GM12878 (cell line): ENCODE measurements around the gene CAPN15. TPM values are rescaled to one million over a fixed set of nuclear protein-coding genes. Genes with fewer than 3 reads are reported as not detected.

Experiments used
- ESRRA ChIP-seq: IDR thresholded peaks from 2 replicates; pipeline ENCODE4 v1.6.1; 2012; ENCODE audit warnings: mild to moderate bottlenecking, low read length, improper control_type of control experiment
- FOXK2 ChIP-seq: fragments of 450-650 bp; IDR thresholded peaks from 2 replicates; pipeline ENCODE4 v1.6.1; 2017; ENCODE audit warnings: mild to moderate bottlenecking, moderate library complexity
- GATAD2B ChIP-seq: fragments of 450-650 bp; conservative IDR thresholded peaks from 2 replicates; pipeline ENCODE4 v1.6.1; 2017; ENCODE audit warnings: low read depth, mild to moderate bottlenecking, moderate library complexity
- JUNB ChIP-seq: IDR thresholded peaks from 2 replicates; pipeline ENCODE4 v1.6.1; 2016; ENCODE audit warnings: antibody characterized with exemption, mild to moderate bottlenecking
- KLF5 ChIP-seq: fragments of 450-650 bp; IDR thresholded peaks from 2 replicates; pipeline ENCODE4 v1.6.1; 2014; ENCODE audit warnings: mild to moderate bottlenecking; ENCODE audit not compliant: partially characterized antibody
- MEF2A ChIP-seq: IDR thresholded peaks from 2 replicates; pipeline ENCODE4 v1.6.1; 2011; ENCODE audit warnings: low read depth, mild to moderate bottlenecking, low read length, moderate library complexity; ENCODE audit not compliant: insufficient read depth
- MXI1 ChIP-seq: fragments of 150-350 bp; IDR thresholded peaks from 2 replicates; pipeline ENCODE4 v1.6.1; 2011; ENCODE audit warnings: low read depth, mild to moderate bottlenecking, inconsistent platforms, low read length, improper control_type of control experiment
- NFXL1 ChIP-seq: fragments of 450-650 bp; IDR thresholded peaks from 2 replicates; pipeline ENCODE4 v1.6.1; 2017; ENCODE audit warnings: antibody characterized with exemption, mild to moderate bottlenecking, borderline replicate concordance
- PBX3 ChIP-seq: IDR thresholded peaks from 2 replicates; pipeline ENCODE4 v1.6.1; 2011; ENCODE audit warnings: mild to moderate bottlenecking, low read depth, low read length, moderate library complexity; ENCODE audit not compliant: insufficient replicate concordance
- RELA ChIP-seq: fragments of 450-650 bp; IDR thresholded peaks from 2 replicates; pipeline ENCODE4 v1.8.0; 2014; ENCODE audit warnings: borderline replicate concordance; ENCODE audit not compliant: partially characterized antibody
- SKIL ChIP-seq: fragments of 450-650 bp; IDR thresholded peaks from 2 replicates; pipeline ENCODE4 v1.6.1; 2017; ENCODE audit warnings: mild to moderate bottlenecking, low read depth, inconsistent platforms; ENCODE audit not compliant: poor library complexity, severe bottlenecking
- TBL1XR1 ChIP-seq: IDR thresholded peaks from 2 replicates; pipeline ENCODE4 v1.6.1; 2012; ENCODE audit warnings: low read depth, low read length, improper control_type of control experiment
- polyA plus RNA-seq, 11 experiments: library from polyadenylated mRNA; depleted of rRNA in 4 of 11; unstranded in 6 of 11; stranded (reverse) in 5 of 11; fragments of >200 nt; fragmentation: Nextera tagmentation in 4 of 11; fragmentation: Illumina TruSeq in 1 of 11; extraction: Ambion mirVana in 4 of 11; extraction: Trizol in 1 of 11; gene quantifications; 1 replicate in 1 of 11; 2 replicates in 10 of 11; pipeline versions ENCODE4 v1.2.1 to v1.2.3, GENCODE V29; 2011 to 2016; ENCODE audit warnings: inconsistent platforms in 2 of 11, missing spikeins in 2 of 11, low read depth in 1 of 11
- total RNA-seq, 4 experiments: library from RNA; depleted of rRNA in 3 of 4; stranded (reverse); fragments of >200 nt in 3 of 4; fragmentation: Illumina TruSeq in 1 of 4; extraction: Trizol in 1 of 4; gene quantifications; 2 replicates each; pipeline versions ENCODE4 v1.2.1 to v1.2.3, GENCODE V29; 2013 to 2021
- TF ChIP-seq, protein P1 (sequence below), 3 experiments: IDR thresholded peaks in 2 of 3; conservative IDR thresholded peaks in 1 of 3; 2 replicates each; pipeline ENCODE4 v1.5.1; 2011; ENCODE audit warnings: low read depth in 3 of 3, low read length in 3 of 3, mild to moderate bottlenecking in 3 of 3, control low read depth in 2 of 3, moderate library complexity in 2 of 3, inconsistent platforms in 1 of 3, mixed read lengths in 1 of 3; ENCODE audit not compliant: control insufficient read depth in 2 of 3, insufficient read depth in 1 of 3; ENCODE audit errors: extremely low read depth in 1 of 3
- TF ChIP-seq, protein P2 (sequence below): IDR thresholded peaks from 2 replicates; pipeline ENCODE4 v1.6.1; 2012; ENCODE audit warnings: low read depth, low read length, improper control_type of control experiment
- TF ChIP-seq, protein P3 (sequence below): fragments of 450-650 bp; IDR thresholded peaks from 2 replicates; pipeline ENCODE4 v1.6.1; 2018; ENCODE audit warnings: mild to moderate bottlenecking, low read depth, moderate library complexity; ENCODE audit not compliant: partially characterized antibody
- TF ChIP-seq, protein P4 (sequence below): fragments of 450-650 bp; formaldehyde crosslinking; IDR thresholded peaks from 2 replicates; pipeline ENCODE4 v1.5.0; 2022; ENCODE audit warnings: mild to moderate bottlenecking, missing genetic modification characterization

CAPN15 gene
- total and polyA plus RNA-seq, 10 of the 15 experiments (the other 5 are each of a cell fraction or from before 2014, with no cell fraction given) = 0.40 to 78.5 (median 8.3) TPM

GRCh38 chr16:525520-526180, 1.9 kb upstream of the CAPN15 start (continued):
- TF ChIP-seq, protein P1, sequence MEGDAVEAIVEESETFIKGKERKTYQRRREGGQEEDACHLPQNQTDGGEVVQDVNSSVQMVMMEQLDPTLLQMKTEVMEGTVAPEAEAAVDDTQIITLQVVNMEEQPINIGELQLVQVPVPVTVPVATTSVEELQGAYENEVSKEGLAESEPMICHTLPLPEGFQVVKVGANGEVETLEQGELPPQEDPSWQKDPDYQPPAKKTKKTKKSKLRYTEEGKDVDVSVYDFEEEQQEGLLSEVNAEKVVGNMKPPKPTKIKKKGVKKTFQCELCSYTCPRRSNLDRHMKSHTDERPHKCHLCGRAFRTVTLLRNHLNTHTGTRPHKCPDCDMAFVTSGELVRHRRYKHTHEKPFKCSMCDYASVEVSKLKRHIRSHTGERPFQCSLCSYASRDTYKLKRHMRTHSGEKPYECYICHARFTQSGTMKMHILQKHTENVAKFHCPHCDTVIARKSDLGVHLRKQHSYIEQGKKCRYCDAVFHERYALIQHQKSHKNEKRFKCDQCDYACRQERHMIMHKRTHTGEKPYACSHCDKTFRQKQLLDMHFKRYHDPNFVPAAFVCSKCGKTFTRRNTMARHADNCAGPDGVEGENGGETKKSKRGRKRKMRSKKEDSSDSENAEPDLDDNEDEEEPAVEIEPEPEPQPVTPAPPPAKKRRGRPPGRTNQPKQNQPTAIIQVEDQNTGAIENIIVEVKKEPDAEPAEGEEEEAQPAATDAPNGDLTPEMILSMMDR (IDR thresholded peaks at IDR 0.05 in 2 of 3, conservative IDR thresholded peaks at IDR 0.05 in 1 of 3; ENCODE audit: control insufficient read depth in 2 of 3, extremely low read depth in 1 of 3, insufficient read depth in 1 of 3, low read depth in 3 of 3, low read length in 3 of 3) = peak in 2 of 3 experiments; percentile 22 to 52; a peak in 3 of 6 replicates
- TF ChIP-seq MXI1 (0 out of 2 replicates have a peak, but pooled peaks have one; percentile 14), KLF5 (peak; percentile 85), GATAD2B (no peak; the same call in 1 of the 2 replicates), FOXK2 (peak; percentile 85), SKIL (peak; percentile 49), JUNB (peak; percentile 75), ESRRA (peak; percentile 85; the same call in 1 of the 2 replicates), RELA (no peak), TBL1XR1 (no peak), PBX3 (no peak), MEF2A (no peak), NFXL1 (0 out of 2 replicates have a peak, but pooled peaks have one; percentile 23)
- TF ChIP-seq, protein P2, sequence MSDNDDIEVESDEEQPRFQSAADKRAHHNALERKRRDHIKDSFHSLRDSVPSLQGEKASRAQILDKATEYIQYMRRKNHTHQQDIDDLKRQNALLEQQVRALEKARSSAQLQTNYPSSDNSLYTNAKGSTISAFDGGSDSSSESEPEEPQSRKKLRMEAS = peak; percentile 60; the same call in 1 of the 2 replicates
- TF ChIP-seq, protein P3, sequence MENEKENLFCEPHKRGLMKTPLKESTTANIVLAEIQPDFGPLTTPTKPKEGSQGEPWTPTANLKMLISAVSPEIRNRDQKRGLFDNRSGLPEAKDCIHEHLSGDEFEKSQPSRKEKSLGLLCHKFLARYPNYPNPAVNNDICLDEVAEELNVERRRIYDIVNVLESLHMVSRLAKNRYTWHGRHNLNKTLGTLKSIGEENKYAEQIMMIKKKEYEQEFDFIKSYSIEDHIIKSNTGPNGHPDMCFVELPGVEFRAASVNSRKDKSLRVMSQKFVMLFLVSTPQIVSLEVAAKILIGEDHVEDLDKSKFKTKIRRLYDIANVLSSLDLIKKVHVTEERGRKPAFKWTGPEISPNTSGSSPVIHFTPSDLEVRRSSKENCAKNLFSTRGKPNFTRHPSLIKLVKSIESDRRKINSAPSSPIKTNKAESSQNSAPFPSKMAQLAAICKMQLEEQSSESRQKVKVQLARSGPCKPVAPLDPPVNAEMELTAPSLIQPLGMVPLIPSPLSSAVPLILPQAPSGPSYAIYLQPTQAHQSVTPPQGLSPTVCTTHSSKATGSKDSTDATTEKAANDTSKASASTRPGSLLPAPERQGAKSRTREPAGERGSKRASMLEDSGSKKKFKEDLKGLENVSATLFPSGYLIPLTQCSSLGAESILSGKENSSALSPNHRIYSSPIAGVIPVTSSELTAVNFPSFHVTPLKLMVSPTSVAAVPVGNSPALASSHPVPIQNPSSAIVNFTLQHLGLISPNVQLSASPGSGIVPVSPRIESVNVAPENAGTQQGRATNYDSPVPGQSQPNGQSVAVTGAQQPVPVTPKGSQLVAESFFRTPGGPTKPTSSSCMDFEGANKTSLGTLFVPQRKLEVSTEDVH = no peak
- TF ChIP-seq, protein P4, sequence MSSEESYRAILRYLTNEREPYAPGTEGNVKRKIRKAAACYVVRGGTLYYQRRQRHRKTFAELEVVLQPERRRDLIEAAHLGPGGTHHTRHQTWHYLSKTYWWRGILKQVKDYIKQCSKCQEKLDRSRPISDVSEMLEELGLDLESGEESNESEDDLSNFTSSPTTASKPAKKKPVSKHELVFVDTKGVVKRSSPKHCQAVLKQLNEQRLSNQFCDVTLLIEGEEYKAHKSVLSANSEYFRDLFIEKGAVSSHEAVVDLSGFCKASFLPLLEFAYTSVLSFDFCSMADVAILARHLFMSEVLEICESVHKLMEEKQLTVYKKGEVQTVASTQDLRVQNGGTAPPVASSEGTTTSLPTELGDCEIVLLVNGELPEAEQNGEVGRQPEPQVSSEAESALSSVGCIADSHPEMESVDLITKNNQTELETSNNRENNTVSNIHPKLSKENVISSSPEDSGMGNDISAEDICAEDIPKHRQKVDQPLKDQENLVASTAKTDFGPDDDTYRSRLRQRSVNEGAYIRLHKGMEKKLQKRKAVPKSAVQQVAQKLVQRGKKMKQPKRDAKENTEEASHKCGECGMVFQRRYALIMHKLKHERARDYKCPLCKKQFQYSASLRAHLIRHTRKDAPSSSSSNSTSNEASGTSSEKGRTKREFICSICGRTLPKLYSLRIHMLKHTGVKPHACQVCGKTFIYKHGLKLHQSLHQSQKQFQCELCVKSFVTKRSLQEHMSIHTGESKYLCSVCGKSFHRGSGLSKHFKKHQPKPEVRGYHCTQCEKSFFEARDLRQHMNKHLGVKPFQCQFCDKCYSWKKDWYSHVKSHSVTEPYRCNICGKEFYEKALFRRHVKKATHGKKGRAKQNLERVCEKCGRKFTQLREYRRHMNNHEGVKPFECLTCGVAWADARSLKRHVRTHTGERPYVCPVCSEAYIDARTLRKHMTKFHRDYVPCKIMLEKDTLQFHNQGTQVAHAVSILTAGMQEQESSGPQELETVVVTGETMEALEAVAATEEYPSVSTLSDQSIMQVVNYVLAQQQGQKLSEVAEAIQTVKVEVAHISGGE (CRISPR knock-in tag) = no peak
